Measurements from ENCODE around the gene MRPL38. TPM values are rescaled to one million over a fixed set of nuclear protein-coding genes. Genes with fewer than 3 reads are reported as not detected.
A peak's percentile ranks its signal among the peaks of the same experiment; 100 is the strongest.

Gene MRPL38
- polyA plus RNA-seq (2013, experiment 1 of 2; ENCODE audit: insufficient read length): 81.9 TPM
- polyA plus RNA-seq (2013, experiment 2 of 2; ENCODE audit: insufficient read length): 58.8 TPM

- DNase-seq: peak; percentile 93
These were observed at the start of gene MRPL38 for GRCh38 chr17:75904749-75905521. Gene MRPL38, minus strand, starts transcription at chr17:75904884. Its CDS starts 9 bp downstream, at chr17:75904875.

- DNase-seq: peak; percentile 42
These were observed 46.3 kb upstream of the MRPL38 start for GRCh38 chr17:75950855-75951554.

DNA sequence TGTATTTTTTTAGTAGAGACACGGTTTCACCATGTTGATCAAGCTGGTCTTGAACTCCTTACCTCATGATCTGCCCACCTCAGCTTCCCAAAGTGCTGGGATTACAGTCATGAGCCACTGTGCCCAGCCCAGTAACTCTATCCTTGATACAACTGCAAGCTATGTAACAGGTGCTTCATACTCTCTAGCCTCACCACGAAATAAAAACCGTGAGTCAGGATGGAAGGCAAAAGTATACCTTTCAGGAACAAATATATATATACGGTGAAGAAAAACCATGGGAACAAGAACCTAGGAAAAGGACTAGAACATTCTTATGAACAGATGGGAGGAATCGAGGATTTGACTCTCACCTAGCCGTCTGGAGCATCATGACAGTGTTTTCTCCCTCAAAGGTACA is 45.7 kb upstream of the MRPL38 start:
- DNase-seq: no peak

- no peak for DNase-seq
These were observed 40.5 kb upstream of the MRPL38 start for GRCh38 chr17:75945211-75945610.

- DNase-seq: no peak
These were observed 38.8 kb upstream of the MRPL38 start for GRCh38 chr17:75943491-75943890.

DNA sequence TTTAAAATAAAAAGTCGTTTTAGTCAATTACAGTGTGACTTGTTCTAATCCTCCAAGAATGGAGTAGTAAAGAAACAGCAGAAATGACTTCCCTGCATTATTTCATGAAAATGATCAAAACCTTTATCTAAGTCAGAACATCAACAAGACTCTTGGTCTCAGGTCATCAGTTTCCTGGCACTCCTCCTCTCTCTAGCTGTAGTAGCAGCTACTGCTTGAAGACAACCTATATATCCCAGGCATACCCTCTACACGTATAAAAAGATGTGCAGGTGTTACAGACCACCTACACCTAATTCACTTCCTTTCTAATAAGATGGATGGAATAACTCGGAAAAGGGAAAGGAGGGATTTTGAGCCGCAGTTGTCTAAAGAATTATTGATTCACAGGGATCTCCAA is 37.8 kb upstream of the MRPL38 start:
- DNase-seq: no peak

- DNase-seq: no peak
These were observed 36.7 kb upstream of the MRPL38 start for GRCh38 chr17:75941442-75941819.

DNA sequence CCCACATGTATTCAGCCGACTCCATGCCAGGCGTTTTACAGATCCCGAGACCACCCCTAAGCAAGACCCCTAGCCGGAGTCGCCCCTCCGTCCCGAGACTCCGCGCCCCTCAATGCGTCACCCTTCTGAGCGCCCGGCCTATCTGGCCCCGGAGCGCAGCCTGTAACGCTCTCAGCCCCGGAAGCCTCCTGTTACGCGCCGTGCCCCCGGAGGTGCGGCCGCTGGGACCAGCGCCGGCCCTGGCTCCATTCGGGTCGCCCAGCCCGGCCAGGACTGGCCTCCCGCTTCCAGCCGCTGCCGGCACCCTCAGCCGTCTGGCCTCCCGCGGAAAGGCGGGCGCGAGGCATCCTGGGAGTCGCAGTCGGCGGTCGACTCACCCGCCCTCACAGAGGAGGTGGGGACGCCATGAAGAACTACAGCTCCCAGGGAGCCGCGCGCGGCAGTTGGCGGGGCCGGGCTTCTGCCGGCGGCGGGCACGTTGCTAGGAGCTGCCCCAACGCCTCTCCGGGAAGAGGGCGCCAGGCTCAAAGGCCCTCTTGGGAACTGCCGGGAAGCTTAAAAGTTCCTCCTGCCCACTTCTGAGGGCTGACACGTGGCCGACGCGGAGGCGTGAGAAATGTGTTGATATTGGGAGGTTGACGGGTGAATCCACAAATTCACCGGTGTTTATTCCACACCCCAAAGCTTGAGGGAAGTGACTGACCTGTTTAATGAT is 36.2 kb upstream of the MRPL38 start, which contains the start of gene FBF1:
FBF1 (minus strand) TSS at position 316 of the 715 bp plus-strand sequence. CDS start 2,893 bp downstream, outside the sequence.
- DNase-seq: peak; percentile 96

GRCh38 chr17:75937652-75938051 is 33.0 kb upstream of the MRPL38 start:
- DNase-seq: no peak

DNA sequence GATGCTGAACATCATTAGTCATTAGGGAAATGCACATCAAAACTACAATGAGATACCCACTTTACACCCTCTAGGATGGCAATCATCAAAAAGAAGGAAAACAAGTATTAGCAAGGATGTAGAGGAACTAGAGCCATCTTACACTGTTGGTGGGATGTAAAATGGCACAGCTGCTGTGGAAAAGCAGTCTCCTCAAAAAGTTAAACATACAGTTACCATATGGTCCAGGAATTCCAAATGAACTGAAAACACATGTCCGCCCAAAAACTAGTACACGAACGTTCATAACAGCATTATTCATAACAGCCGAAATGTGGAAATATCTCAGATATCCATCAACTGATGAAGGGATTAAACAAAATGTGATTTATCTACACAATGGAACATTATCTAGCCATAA is 29.1 kb upstream of the MRPL38 start:
- DNase-seq: no peak

DNA sequence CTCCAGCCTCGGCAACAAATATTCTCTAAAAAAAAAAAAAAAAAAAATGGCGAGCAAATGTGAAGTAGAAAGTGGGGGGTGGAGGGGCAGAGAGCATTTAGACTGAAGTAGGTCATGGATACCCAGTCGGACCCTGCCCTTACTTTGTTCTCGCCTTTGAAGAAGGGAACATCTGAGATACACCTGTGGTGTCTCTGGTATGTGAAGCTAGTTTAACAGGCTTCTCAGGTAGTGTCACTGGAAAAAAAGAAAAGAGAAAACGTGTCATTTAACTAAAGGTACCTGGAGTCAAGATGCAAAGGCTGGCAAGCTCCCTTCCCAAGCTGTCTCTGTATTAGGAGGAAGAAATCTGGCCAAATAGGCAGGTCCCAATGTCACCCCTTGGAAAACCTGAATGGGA is 28.2 kb upstream of the MRPL38 start:
- no peak for DNase-seq

DNA sequence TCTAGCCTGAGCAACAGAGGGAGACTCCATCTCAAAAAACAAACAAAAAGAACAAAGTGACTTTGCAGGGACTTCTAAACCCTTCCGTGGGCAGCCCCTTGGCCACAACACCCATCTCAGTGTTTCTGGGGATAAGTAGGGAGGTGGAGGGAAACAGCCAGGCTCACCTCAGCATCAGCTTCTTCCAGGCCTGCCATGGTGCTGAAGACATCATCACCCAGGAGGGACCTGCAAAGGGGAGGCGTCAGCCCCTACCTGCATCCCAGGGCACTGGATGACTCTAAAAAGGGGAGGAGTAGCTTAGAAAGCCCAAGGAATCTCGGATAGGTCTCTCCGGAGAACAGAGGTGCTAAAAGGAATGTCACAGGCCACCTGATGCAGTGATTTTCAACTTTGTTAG is 26.4 kb upstream of the MRPL38 start:
- DNase-seq: no peak

DNA sequence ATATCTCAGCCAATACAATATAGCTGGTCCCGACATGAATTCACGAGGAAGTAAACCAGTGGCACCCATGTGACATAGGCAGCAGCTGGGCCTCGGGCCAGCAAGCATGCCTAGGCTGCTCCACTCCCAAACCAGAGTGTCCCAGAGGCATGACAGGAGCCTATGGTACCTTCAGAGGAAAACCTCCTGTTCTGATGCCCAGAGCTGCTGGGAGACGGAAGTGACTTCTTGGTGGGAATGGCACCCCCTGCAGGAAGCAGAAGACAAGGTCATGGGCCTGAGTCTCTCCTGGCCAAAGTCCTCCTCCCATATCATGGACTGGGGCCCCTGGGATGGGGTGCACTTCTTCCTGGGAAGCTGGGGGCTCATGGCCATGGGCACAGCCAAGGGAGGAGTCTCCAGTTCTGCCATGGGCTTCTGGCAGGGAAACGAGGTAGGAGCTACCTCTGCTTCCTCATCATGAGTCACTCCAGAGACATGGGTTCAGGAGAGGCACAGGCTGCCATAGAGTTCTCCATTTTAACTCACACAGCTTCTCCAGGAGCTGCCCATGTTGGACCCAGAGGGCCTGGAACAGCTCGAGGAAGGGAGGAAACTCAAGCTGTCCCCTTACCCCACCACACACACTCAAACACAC is 22.7 kb upstream of the MRPL38 start:
- no peak for DNase-seq

GRCh38 chr17:75926456-75926855 is 21.8 kb upstream of the MRPL38 start:
- DNase-seq: no peak

GRCh38 chr17:75925912-75926311 is 21.2 kb upstream of the MRPL38 start:
- no peak for DNase-seq

GRCh38 chr17:75925103-75925502 is 20.4 kb upstream of the MRPL38 start:
- no peak for DNase-seq

- DNase-seq: no peak
These were observed 18.5 kb upstream of the MRPL38 start for GRCh38 chr17:75922963-75923874.

DNA sequence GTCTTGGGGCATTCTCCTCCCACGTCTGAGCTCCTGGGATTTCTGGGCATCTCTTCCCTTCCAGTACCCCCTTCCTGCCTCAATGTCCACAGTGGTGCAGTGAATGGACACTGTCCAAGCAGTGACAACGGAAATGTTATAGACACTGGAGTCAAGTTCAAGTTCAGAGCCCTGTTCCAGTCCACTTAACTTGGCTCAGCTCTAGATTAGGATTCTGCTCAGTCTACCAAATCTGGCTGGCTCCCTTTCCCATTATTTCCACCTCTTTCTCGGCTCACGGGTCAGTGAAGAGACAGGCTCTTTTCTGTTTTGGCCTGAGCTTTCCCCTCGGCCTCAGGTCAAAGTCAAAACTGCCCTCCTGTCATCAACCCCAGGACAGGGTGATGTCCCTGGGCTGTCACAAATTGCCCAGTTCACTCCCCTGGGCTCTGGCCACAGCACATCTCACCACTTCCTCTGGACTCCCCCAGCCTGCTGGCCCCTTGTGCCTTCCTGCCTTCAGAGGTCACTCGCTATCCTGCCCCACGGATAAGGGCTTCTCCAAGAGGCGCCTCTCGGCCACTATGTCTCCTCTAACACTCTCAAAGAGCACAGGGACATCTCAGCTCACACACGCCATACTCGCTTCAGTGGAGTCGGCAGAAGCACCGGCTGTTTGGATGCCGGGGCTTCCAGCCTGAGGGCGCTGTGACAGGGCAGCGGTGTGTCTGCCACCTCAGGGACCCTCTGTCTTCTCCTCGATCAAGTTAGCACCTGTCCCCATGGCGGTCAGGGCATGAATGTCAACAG is 17.7 kb upstream of the MRPL38 start:
- no peak for DNase-seq

DNA sequence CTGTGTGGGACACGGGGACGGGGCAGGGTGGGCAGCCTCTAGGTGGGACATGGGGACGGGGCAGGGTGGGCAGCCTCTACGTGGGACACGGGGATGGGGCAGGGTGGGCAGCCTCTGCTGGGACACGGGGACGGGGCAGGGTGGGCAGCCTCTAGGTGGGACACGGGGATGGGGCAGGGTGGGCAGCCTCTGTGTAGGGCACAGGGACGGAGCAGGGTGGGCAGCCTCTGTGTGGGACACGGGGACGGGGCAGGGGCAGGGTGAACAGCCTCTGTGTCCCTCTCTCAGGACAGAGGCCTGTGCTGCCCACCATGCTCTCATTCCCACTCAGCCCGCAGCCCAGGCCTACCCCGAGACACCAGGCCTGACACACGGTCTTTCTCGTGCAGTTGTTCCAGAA is 16.9 kb upstream of the MRPL38 start:
- DNase-seq: no peak

DNA sequence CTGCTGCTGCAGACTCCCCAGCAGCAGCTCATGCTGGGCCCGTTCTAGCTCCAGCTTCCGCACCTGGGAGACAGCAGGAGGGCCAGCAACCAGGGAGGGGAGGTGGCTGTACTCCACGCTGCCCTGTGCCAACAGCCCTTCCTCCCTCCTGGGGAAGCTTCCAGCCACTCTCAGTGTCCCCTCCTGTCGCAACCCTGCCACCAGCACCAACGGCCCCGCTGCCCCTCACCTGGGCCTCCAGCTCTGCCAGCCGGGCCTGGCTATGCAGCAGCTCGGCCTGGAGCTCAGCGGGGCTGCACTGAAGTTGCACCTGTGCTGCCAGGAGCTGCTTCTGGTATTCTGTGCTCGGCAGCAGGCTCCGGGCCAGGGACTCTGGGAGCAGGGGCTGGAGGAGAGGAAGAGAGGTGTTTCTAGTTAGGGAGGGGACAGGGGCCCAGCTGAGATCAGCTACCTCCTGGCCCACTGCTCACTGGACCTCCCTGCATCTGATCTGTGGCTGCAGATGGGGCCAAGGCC is 15.4 kb upstream of the MRPL38 start:
- DNase-seq: no peak

- no peak for DNase-seq
These were observed 14.9 kb upstream of the MRPL38 start for GRCh38 chr17:75919611-75920010.
